Gastroesophageal sphincter (tissue), 4 donors: ENCODE data around the gene BFSP1. TPM values are rescaled to one million over a fixed set of nuclear protein-coding genes. Genes with fewer than 3 reads are reported as not detected.

Experiments
- ATAC-seq: fragments of 150-250 bp; one replicate; pipeline ENCODE4 v1.9.1; 2016; ENCODE audit warnings: mild to moderate bottlenecking, moderate library complexity
- H3K27ac ChIP-seq, 4 donors: fragments of 200-600 bp; sonication (generic) in 3 of 4; 1 replicate in 3 of 4; 2 replicates in 1 of 4; pipeline ENCODE4 v1.5.1; 2016 to 2019
- H3K27me3 ChIP-seq: fragments of 200-600 bp; sonication (generic); one replicate; pipeline ENCODE4 v1.5.1; 2019
- H3K36me3 ChIP-seq, 2 donors: fragments of 200-600 bp; sonication (generic); one replicate each; pipeline ENCODE4 v1.5.1; 2019; ENCODE audit warnings: control low read depth in 1 of 2
- H3K4me1 ChIP-seq, 3 donors: fragments of 200-600 bp; sonication (generic); 1 replicate in 2 of 3; 2 replicates in 1 of 3; pipeline ENCODE4 v1.5.1; 2016 to 2019; ENCODE audit warnings: control low read depth in 2 of 3
- H3K4me3 ChIP-seq, 2 donors: fragments of 200-600 bp; sonication (generic); one replicate each; pipeline ENCODE4 v1.5.1; 2019; ENCODE audit warnings: mild to moderate bottlenecking in 1 of 2, moderate library complexity in 1 of 2
- H3K9me3 ChIP-seq, 3 donors: fragments of 200-600 bp; sonication (generic); one replicate each; pipeline ENCODE4 v1.5.1; 2017 to 2019; ENCODE audit warnings: control low read depth in 2 of 3
- CTCF ChIP-seq, 4 experiments: fragments of 200-600 bp in 2 of 4; fragments of 450-650 bp in 2 of 4; sonication (generic) in 1 of 4; IDR thresholded peaks; one replicate each; pipeline ENCODE4 v1.5.1; 2017 to 2019; ENCODE audit warnings: antibody characterized with exemption in 4 of 4, mild to moderate bottlenecking in 2 of 4, moderate library complexity in 2 of 4
- EP300 ChIP-seq: sonication (generic); formaldehyde crosslinking; IDR thresholded peaks from one replicate; pipeline ENCODE4 v1.6.1; 2017; ENCODE audit warnings: antibody characterized with exemption, mild to moderate bottlenecking
- POLR2A ChIP-seq, 2 donors: fragments of 450-650 bp; IDR thresholded peaks; one replicate each; pipeline ENCODE4 v1.6.1; 2017; ENCODE audit warnings: antibody characterized with exemption in 2 of 2, mild to moderate bottlenecking in 2 of 2, moderate library complexity in 1 of 2
- POLR2AphosphoS5 ChIP-seq: sonication (generic); formaldehyde crosslinking; IDR thresholded peaks from one replicate; pipeline ENCODE4 v1.6.1; 2017; ENCODE audit warnings: antibody characterized with exemption
- WGBS, 2 donors: methylation state at CpG; one replicate each; pipeline ENCODE4 v1.1.5; 2018; ENCODE audit warnings: low coverage in 1 of 2; 5-methylcytosine and 5-hydroxymethylcytosine counted together
- total RNA-seq, 4 donors: library from RNA; depleted of rRNA; stranded (reverse); fragments of >200 nt; gene quantifications; one replicate each; pipeline ENCODE4 v1.1.0, GENCODE V29; 2016

The BFSP1 gene
- total RNA-seq, 4 donors from 2014 or later = 2.0 to 5.9 (median 5.0) TPM

GRCh38 chr20:17518339-17519052, 12.7 kb downstream of the BFSP1 start:
- no peaks in the 10 kb centered on the region for H3K27me3 ChIP-seq
- H3K9me3 ChIP-seq = no peaks in the 10 kb centered on the region
- no peak overlapping the region for H3K4me3 ChIP-seq
- no peak for ATAC-seq
- H3K4me1 ChIP-seq = no peaks in the 10 kb centered on the region
- H3K27ac ChIP-seq = no peak overlapping the region
- WGBS, 2 donors = 53 to 70% methylated on average over 4 to 5 of the region's 14 CpGs
- TF ChIP-seq POLR2AphosphoS5 (no peak), POLR2A (IDR thresholded peaks at IDR 0.05) (no peak), EP300 (no peak), CTCF (IDR thresholded peaks at IDR 0.05) (no peak)
- H3K36me3 ChIP-seq = no peaks in the 10 kb centered on the region

- no peaks in the 10 kb centered on the region for H3K36me3 ChIP-seq
- no peaks in the 10 kb centered on the region for H3K27me3 ChIP-seq
- no peak overlapping the region for H3K27ac ChIP-seq
- 78 to 96% methylated on average over 2 to 3 of the region's 3 CpGs for WGBS, 2 donors
- H3K4me1 ChIP-seq = no peaks in the 10 kb centered on the region
- H3K4me3 ChIP-seq = no peak overlapping the region
- ATAC-seq = no peak
- H3K9me3 ChIP-seq = no peaks in the 10 kb centered on the region
- TF ChIP-seq EP300 (no peak), POLR2AphosphoS5 (no peak), CTCF (IDR thresholded peaks at IDR 0.05) (no peak), POLR2A (IDR thresholded peaks at IDR 0.05) (no peak)
Observed at GRCh38 chr20:17515053-17515452, 16.1 kb downstream of the BFSP1 start.

- H3K4me3 ChIP-seq = no peak overlapping the region
- no peaks in the 10 kb centered on the region for H3K9me3 ChIP-seq
- WGBS, 2 donors = 80% methylated on average over 1 of the region's 2 CpGs; no CpG with 5 or more reads in 1 of the 2 donors
- no peaks in the 10 kb centered on the region for H3K27me3 ChIP-seq
- no peaks in the 10 kb centered on the region for H3K4me1 ChIP-seq
- no peak for TF ChIP-seq POLR2A (IDR thresholded peaks at IDR 0.05)
- TF ChIP-seq CTCF (IDR thresholded peaks at IDR 0.05) = no peak
- TF ChIP-seq POLR2AphosphoS5 = no peak
- TF ChIP-seq EP300 = no peak
- no peak overlapping the region for H3K27ac ChIP-seq
- H3K36me3 ChIP-seq = no peaks in the 10 kb centered on the region
- ATAC-seq = no peak
Observed at GRCh38 chr20:17513939-17514338, 17.2 kb downstream of the BFSP1 start.

- no peak for TF ChIP-seq EP300
- TF ChIP-seq CTCF (IDR thresholded peaks at IDR 0.05) = no peak
- no peak for TF ChIP-seq POLR2AphosphoS5
- no peak for TF ChIP-seq POLR2A (IDR thresholded peaks at IDR 0.05)
- H3K36me3 ChIP-seq = no peaks in the 10 kb centered on the region
- H3K4me3 ChIP-seq = no peak overlapping the region
- H3K4me1 ChIP-seq = no peaks in the 10 kb centered on the region
- no peaks in the 10 kb centered on the region for H3K9me3 ChIP-seq
- 80 to 86% methylated on average over 6 of the region's 6 CpGs for WGBS, 2 donors
- no peak for ATAC-seq
- H3K27ac ChIP-seq = no peak overlapping the region
- H3K27me3 ChIP-seq = no peaks in the 10 kb centered on the region
Observed at GRCh38 chr20:17511401-17511800, 19.8 kb downstream of the BFSP1 start.

GRCh38 chr20:17510548-17510947, 20.6 kb downstream of the BFSP1 start:
- peaks cover 0 to 2% (median 0%) of the 10 kb centered on the region in 3 donors for H3K4me1 ChIP-seq
- TF ChIP-seq POLR2A (IDR thresholded peaks at IDR 0.05) = no peak
- TF ChIP-seq EP300 = no peak
- no peak for TF ChIP-seq CTCF (IDR thresholded peaks at IDR 0.05)
- TF ChIP-seq POLR2AphosphoS5 = no peak
- H3K27me3 ChIP-seq = no peaks in the 10 kb centered on the region
- H3K4me3 ChIP-seq = no peak overlapping the region
- 76 to 79% methylated on average over 3 to 4 of the region's 4 CpGs for WGBS, 2 donors
- H3K27ac ChIP-seq = no peak overlapping the region
- H3K36me3 ChIP-seq = no peaks in the 10 kb centered on the region
- no peaks in the 10 kb centered on the region for H3K9me3 ChIP-seq
- ATAC-seq = no peak
